Neuronal stem cell (in vitro differentiated cells): Measurements from ENCODE around the gene NEU3.
"Not testable (repeated sequence)": the region's sequence is repeated elsewhere in the genome, so short reads cannot be mapped to it uniquely, and the experiment has no call there.

Experiments
- DNase-seq: peaks from one replicate; pipeline ENCODE4 v3.0.0-alpha.2; 2013; ENCODE audit warnings: low spot score
- H2AFZ ChIP-seq: one replicate; pipeline ENCODE4 v1.6.1; 2013; ENCODE audit warnings: mild to moderate bottlenecking, low read length, inconsistent platforms
- H2AK5ac ChIP-seq: 2 replicates; pipeline ENCODE4 v1.6.1; 2013; ENCODE audit warnings: low read depth, mild to moderate bottlenecking, inconsistent platforms, low read length, moderate library complexity, mixed read lengths
- H2BK120ac ChIP-seq: 2 replicates; pipeline ENCODE4 v1.6.1; 2013; ENCODE audit warnings: low read depth, mild to moderate bottlenecking, inconsistent platforms, low read length, moderate library complexity, mixed read lengths
- H2BK12ac ChIP-seq: one replicate; pipeline ENCODE4 v1.6.1; 2013; ENCODE audit warnings: low read length, inconsistent platforms
- H2BK15ac ChIP-seq: 2 replicates; pipeline ENCODE4 v1.6.1; 2013; ENCODE audit warnings: mild to moderate bottlenecking, low read length, inconsistent platforms, mixed read lengths
- H2BK5ac ChIP-seq: one replicate; pipeline ENCODE4 v1.6.1; 2013; ENCODE audit warnings: inconsistent platforms, mild to moderate bottlenecking, low read length, moderate library complexity
- H3K14ac ChIP-seq: one replicate; pipeline ENCODE4 v1.6.1; 2013; ENCODE audit warnings: low read length, inconsistent platforms
- H3K18ac ChIP-seq: 2 replicates; pipeline ENCODE4 v1.6.1; 2013; ENCODE audit warnings: low read length, inconsistent platforms
- H3K23ac ChIP-seq: 2 replicates; pipeline ENCODE4 v1.6.1; 2013; ENCODE audit warnings: low read depth, mild to moderate bottlenecking, mixed read lengths, low read length, inconsistent platforms; ENCODE audit not compliant: poor library complexity
- H3K27ac ChIP-seq: replicated peaks from 3 replicates; pipeline ENCODE4 v1.5.1; 2013; ENCODE audit warnings: low read length, inconsistent platforms
- H3K27me3 ChIP-seq, 3 experiments: 2 replicates each; pipeline ENCODE4 v1.6.1; 2013; ENCODE audit warnings: low read length in 3 of 3, mild to moderate bottlenecking in 2 of 3, inconsistent platforms in 1 of 3, low read depth in 1 of 3, mixed read lengths in 1 of 3, moderate library complexity in 1 of 3; ENCODE audit not compliant: control insufficient read depth in 3 of 3, insufficient read depth in 3 of 3
- H3K36me3 ChIP-seq, 2 donors: replicated peaks in 1 of 2; 2 replicates each; pipeline ENCODE4 v1.6.1; 2013; ENCODE audit warnings: low read length in 2 of 2; ENCODE audit not compliant: control insufficient read depth in 2 of 2, insufficient read depth in 2 of 2
- H3K4ac ChIP-seq: 2 replicates; pipeline ENCODE4 v1.6.1; 2013; ENCODE audit warnings: inconsistent platforms, mild to moderate bottlenecking, low read length, moderate library complexity
- H3K4me1 ChIP-seq, 2 donors: 1 replicate in 1 of 2; 2 replicates in 1 of 2; pipeline ENCODE4 v1.6.1; 2013; ENCODE audit warnings: low read length in 2 of 2, low read depth in 1 of 2; ENCODE audit not compliant: control insufficient read depth in 2 of 2, insufficient read depth in 1 of 2
- H3K4me2 ChIP-seq: one replicate; pipeline ENCODE4 v1.6.1; 2013; ENCODE audit warnings: mild to moderate bottlenecking, low read length, inconsistent platforms; ENCODE audit not compliant: insufficient read depth, poor library complexity, severe bottlenecking
- H3K4me3 ChIP-seq, 2 donors: 2 replicates each; pipeline ENCODE4 v1.5.1; 2013; ENCODE audit warnings: low read length in 2 of 2, mild to moderate bottlenecking in 2 of 2, inconsistent platforms in 1 of 2, moderate library complexity in 1 of 2
- H3K79me1 ChIP-seq: one replicate; pipeline ENCODE4 v1.6.1; 2013; ENCODE audit warnings: low read depth, mild to moderate bottlenecking, inconsistent platforms, low read length, moderate library complexity
- H3K9ac ChIP-seq: one replicate; pipeline ENCODE4 v1.6.1; 2013; ENCODE audit warnings: mild to moderate bottlenecking, low read depth, low read length, inconsistent platforms; ENCODE audit not compliant: poor library complexity
- H3K9me3 ChIP-seq, 2 donors: replicated peaks in 1 of 2; 2 replicates each; pipeline versions ENCODE3 to v1.6.1; 2013; ENCODE audit warnings: low read length in 2 of 2, mild to moderate bottlenecking in 2 of 2, inconsistent platforms in 1 of 2, low read depth in 1 of 2, mixed read lengths in 1 of 2, moderate library complexity in 1 of 2; ENCODE audit not compliant: control insufficient read depth in 2 of 2, insufficient read depth in 1 of 2
- H4K8ac ChIP-seq: one replicate; pipeline ENCODE4 v1.6.1; 2013; ENCODE audit warnings: low read depth, mild to moderate bottlenecking, inconsistent platforms, low read length, moderate library complexity
- H4K91ac ChIP-seq: one replicate; pipeline ENCODE4 v1.6.1; 2013; ENCODE audit warnings: low read length, low read depth, mild to moderate bottlenecking, inconsistent platforms; ENCODE audit not compliant: poor library complexity
- WGBS, 2 donors: extraction: QIAGEN DNeasy Blood & Tissue Kit; methylation state at CpG; one replicate each; pipeline ENCODE4 v1.1.7; 2013; ENCODE audit warnings: missing lambda C conversion rate in 2 of 2, mixed read lengths in 1 of 2; ENCODE audit not compliant: insufficient read length in 2 of 2, insufficient replicate concordance in 1 of 2; ENCODE audit errors: extremely low coverage in 2 of 2; 5-methylcytosine and 5-hydroxymethylcytosine counted together

NEU3 gene

GRCh38 chr11:75047191-75047590 lies 58.5 kb downstream of the NEU3 start:
- H3K4ac ChIP-seq, result no peak overlapping the region
- no peak overlapping the region for H3K27ac ChIP-seq
- H3K14ac ChIP-seq, result no peak overlapping the region
- H4K91ac ChIP-seq, result no peak overlapping the region
- no peaks in the 10 kb centered on the region for H3K36me3 ChIP-seq
- H3K9me3 ChIP-seq, result peaks cover 0 to under 1% of the 10 kb centered on the region in 2 donors
- DNase-seq, result no peak
- no peak overlapping the region for H3K4me3 ChIP-seq
- H2BK120ac ChIP-seq, result no peak overlapping the region
- no peak overlapping the region for H3K9ac ChIP-seq
- H3K79me1 ChIP-seq, result no peaks in the 10 kb centered on the region
- no peak overlapping the region for H3K23ac ChIP-seq
- no peak overlapping the region for H2AFZ ChIP-seq
- no peak overlapping the region for H3K18ac ChIP-seq
- H2AK5ac ChIP-seq, result no peak overlapping the region
- no peak overlapping the region for H4K8ac ChIP-seq
- no peak overlapping the region for H2BK12ac ChIP-seq
- no peaks in the 10 kb centered on the region for H3K27me3 ChIP-seq
- no peak overlapping the region for H2BK15ac ChIP-seq
- no peak overlapping the region for H3K4me2 ChIP-seq
- no CpG with 5 or more reads among the region's 4 CpGs for WGBS, 2 donors
- H2BK5ac ChIP-seq, result no peak overlapping the region
- no peaks in the 10 kb centered on the region for H3K4me1 ChIP-seq

- not testable (repeated sequence) for H3K4me3 ChIP-seq, H3K14ac ChIP-seq, H4K8ac ChIP-seq, H3K9me3 ChIP-seq, H3K23ac ChIP-seq, H3K18ac ChIP-seq, H2BK12ac ChIP-seq, H3K4ac ChIP-seq, H4K91ac ChIP-seq, H2AFZ ChIP-seq, H3K9ac ChIP-seq, H3K27me3 ChIP-seq, H3K4me1 ChIP-seq, DNase-seq, H3K36me3 ChIP-seq, H2AK5ac ChIP-seq, H3K27ac ChIP-seq, H2BK15ac ChIP-seq, H2BK5ac ChIP-seq, H3K79me1 ChIP-seq, H2BK120ac ChIP-seq, H3K4me2 ChIP-seq
- WGBS, 2 donors, result no CpG with 5 or more reads among the region's 8 CpGs
These were observed 61.0 kb downstream of the NEU3 start for GRCh38 chr11:75049501-75050266.

- Histone ChIP-seq H4K91ac (no peak overlapping the region), H3K27me3 (no peaks in the 10 kb centered on the region), H3K27ac (no peak overlapping the region), H3K14ac (no peak overlapping the region), H2BK15ac (no peak overlapping the region), H3K4me2 (no peak overlapping the region), H3K4ac (no peak overlapping the region), H2BK120ac (no peak overlapping the region), H3K36me3 (no peaks in the 10 kb centered on the region), H2AK5ac (no peak overlapping the region), H2AFZ (no peak overlapping the region), H3K9me3 (peaks cover 0 to 3% of the 10 kb centered on the region in 2 donors), H2BK5ac (no peak overlapping the region), H2BK12ac (no peak overlapping the region), H3K18ac (no peak overlapping the region), H3K4me1 (no peaks in the 10 kb centered on the region), H3K79me1 (no peaks in the 10 kb centered on the region), H3K4me3 (no peak overlapping the region), H3K9ac (no peak overlapping the region), H3K23ac (no peak overlapping the region), H4K8ac (no peak overlapping the region)
- DNase-seq, result no peak
- no CpG with 5 or more reads among the region's 4 CpGs for WGBS, 2 donors
These were observed 61.8 kb downstream of the NEU3 start for GRCh38 chr11:75050516-75050915.

DNA sequence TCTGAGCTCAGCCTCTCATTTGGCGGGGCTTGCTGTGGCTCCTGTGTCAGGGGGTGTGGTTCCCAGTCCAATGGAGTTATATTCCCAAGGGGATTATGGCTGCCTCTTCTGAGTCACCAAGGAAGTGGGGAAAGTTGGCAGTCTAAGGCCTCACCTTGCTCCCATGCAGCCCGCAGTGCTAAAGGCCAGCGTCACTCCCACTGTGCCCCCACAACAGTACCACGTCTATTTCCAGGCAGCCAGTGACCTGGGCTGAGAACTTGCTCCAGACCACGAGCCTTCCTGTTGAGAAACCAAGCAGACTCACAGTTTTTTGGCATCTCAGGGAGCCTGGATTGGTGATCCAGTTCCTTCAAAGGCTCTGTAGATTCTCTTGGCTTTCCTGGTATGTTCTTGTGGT lies 62.3 kb downstream of the NEU3 start:
- no peak overlapping the region for H2AK5ac ChIP-seq
- H2BK5ac ChIP-seq, result no peak overlapping the region
- no peak overlapping the region for H2BK12ac ChIP-seq
- no peak overlapping the region for H3K4ac ChIP-seq
- no peak for DNase-seq
- H3K4me2 ChIP-seq, result no peak overlapping the region
- no peak overlapping the region for H2BK120ac ChIP-seq
- no peak overlapping the region for H3K18ac ChIP-seq
- no peaks in the 10 kb centered on the region for H3K27me3 ChIP-seq
- no peak overlapping the region for H3K27ac ChIP-seq
- H3K4me3 ChIP-seq, result no peak overlapping the region
- no peak overlapping the region for H4K8ac ChIP-seq
- no peak overlapping the region for H3K14ac ChIP-seq
- no peaks in the 10 kb centered on the region for H3K36me3 ChIP-seq
- no peaks in the 10 kb centered on the region for H3K4me1 ChIP-seq
- no peak overlapping the region for H2BK15ac ChIP-seq
- no peaks in the 10 kb centered on the region for H3K79me1 ChIP-seq
- no peak overlapping the region for H3K9ac ChIP-seq
- H3K9me3 ChIP-seq, result peaks cover 0 to 3% of the 10 kb centered on the region in 2 donors
- H2AFZ ChIP-seq, result no peak overlapping the region
- WGBS, 2 donors, result no CpG with 5 or more reads among the region's 5 CpGs
- no peak overlapping the region for H3K23ac ChIP-seq
- H4K91ac ChIP-seq, result no peak overlapping the region
